Neural crest cell (in vitro differentiated cells): ENCODE results near the gene PCNX4. TPM values are rescaled to one million over a fixed set of nuclear protein-coding genes. Genes with fewer than 3 reads are reported as not detected.

ENCODE experiments used
- DNase-seq: peaks from one replicate; pipeline ENCODE4 v3.0.0; 2021; ENCODE audit warnings: low read depth, mixed read lengths, low spot score
- H3K27ac Mint-ChIP-seq: one replicate; pipeline ENCODE4 v1.8.0; 2021; ENCODE audit warnings: mild to moderate bottlenecking, mixed read lengths; ENCODE audit not compliant: unreplicated experiment
- H3K27me3 Mint-ChIP-seq: 2 replicates; pipeline ENCODE4 v1.8.0; 2021; ENCODE audit warnings: low read depth, mild to moderate bottlenecking, mixed read lengths
- H3K36me3 Mint-ChIP-seq: 2 replicates; pipeline ENCODE4 v1.8.0; 2021; ENCODE audit warnings: low read depth, mild to moderate bottlenecking, mixed read lengths
- H3K4me1 Mint-ChIP-seq: 2 replicates; pipeline ENCODE4 v1.8.0; 2021; ENCODE audit warnings: mixed read lengths
- H3K4me3 Mint-ChIP-seq: one replicate; pipeline ENCODE4 v1.8.0; 2021; ENCODE audit warnings: mild to moderate bottlenecking, mixed read lengths
- H3K9me3 Mint-ChIP-seq: 2 replicates; pipeline ENCODE4 v1.8.0; 2021; ENCODE audit warnings: mixed read lengths
- CTCF ChIP-seq: fragments of 200-600 bp; sonication (generic); conservative IDR thresholded peaks from 2 replicates; pipeline ENCODE4 v1.5.0; 2021; ENCODE audit warnings: antibody characterized with exemption, mild to moderate bottlenecking
- total RNA-seq: library from RNA; stranded (reverse); gene quantifications from 2 replicates; pipeline ENCODE4 v1.2.1, GENCODE V29; 2021

The PCNX4 gene
- total RNA-seq, 1 donor from 2014 or later = 84.6 TPM

- Mint-ChIP-seq H3K4me1 (peaks cover 3% of the 10 kb centered on the region), H3K27me3 (no peaks in the 10 kb centered on the region), H3K36me3 (peaks cover 8% of the 10 kb centered on the region), H3K4me3 (no peak overlapping the region), H3K27ac (no peak overlapping the region), H3K9me3 (no peaks in the 10 kb centered on the region)
- no peak for DNase-seq
- no peak for TF ChIP-seq CTCF
Measured at GRCh38 chr14:60154671-60155070, 62.9 kb downstream of the PCNX4 start.

- Mint-ChIP-seq H3K27me3 (no peaks in the 10 kb centered on the region), H3K4me3 (peak overlapping the region; percentile 38), H3K36me3 (no peaks in the 10 kb centered on the region), H3K9me3 (no peaks in the 10 kb centered on the region), H3K4me1 (peaks cover 12% of the 10 kb centered on the region), H3K27ac (no peak overlapping the region)
- TF ChIP-seq CTCF = no peak
- no peak for DNase-seq
Measured at GRCh38 chr14:60160422-60160821, 68.7 kb downstream of the PCNX4 start.

GRCh38 chr14:60161196-60162107, 69.7 kb downstream of the PCNX4 start:
- peaks cover 19% of the 10 kb centered on the region for H3K4me1 Mint-ChIP-seq
- DNase-seq = no peak
- no peaks in the 10 kb centered on the region for H3K36me3 Mint-ChIP-seq
- no peak overlapping the region for H3K27ac Mint-ChIP-seq
- H3K4me3 Mint-ChIP-seq = peak overlapping the region; percentile 71
- no peak for TF ChIP-seq CTCF
- no peaks in the 10 kb centered on the region for H3K27me3 Mint-ChIP-seq
- no peaks in the 10 kb centered on the region for H3K9me3 Mint-ChIP-seq

GRCh38 chr14:60163693-60164092, 72.0 kb downstream of the PCNX4 start:
- no peaks in the 10 kb centered on the region for H3K27me3 Mint-ChIP-seq
- H3K9me3 Mint-ChIP-seq = no peaks in the 10 kb centered on the region
- H3K4me3 Mint-ChIP-seq = peak overlapping the region; percentile 98
- no peaks in the 10 kb centered on the region for H3K36me3 Mint-ChIP-seq
- DNase-seq = no peak
- peaks cover 19% of the 10 kb centered on the region for H3K4me1 Mint-ChIP-seq
- TF ChIP-seq CTCF = no peak
- H3K27ac Mint-ChIP-seq = no peak overlapping the region

- no peak for TF ChIP-seq CTCF
- H3K4me3 Mint-ChIP-seq = peak overlapping the region; percentile 98
- no peak for DNase-seq
- H3K36me3 Mint-ChIP-seq = no peaks in the 10 kb centered on the region
- H3K9me3 Mint-ChIP-seq = no peaks in the 10 kb centered on the region
- peaks cover 19% of the 10 kb centered on the region for H3K4me1 Mint-ChIP-seq
- no peaks in the 10 kb centered on the region for H3K27me3 Mint-ChIP-seq
- peak overlapping the region; percentile 99 for H3K27ac Mint-ChIP-seq
Measured at GRCh38 chr14:60164404-60164711, 72.6 kb downstream of the PCNX4 start.
